ENCODE measurements around the gene SP2. TPM values are rescaled to one million over a fixed set of nuclear protein-coding genes. Genes with fewer than 3 reads are reported as not detected.
A peak's percentile ranks its signal among the peaks of the same experiment; 100 is the strongest.

Gene SP2
- total and polyA plus RNA-seq, 2 of the 13 experiments (the other 11 are each of a cell fraction or from before 2014, with no cell fraction given) = 1.4 to 4.8 TPM

- TF ChIP-seq, protein P1, sequence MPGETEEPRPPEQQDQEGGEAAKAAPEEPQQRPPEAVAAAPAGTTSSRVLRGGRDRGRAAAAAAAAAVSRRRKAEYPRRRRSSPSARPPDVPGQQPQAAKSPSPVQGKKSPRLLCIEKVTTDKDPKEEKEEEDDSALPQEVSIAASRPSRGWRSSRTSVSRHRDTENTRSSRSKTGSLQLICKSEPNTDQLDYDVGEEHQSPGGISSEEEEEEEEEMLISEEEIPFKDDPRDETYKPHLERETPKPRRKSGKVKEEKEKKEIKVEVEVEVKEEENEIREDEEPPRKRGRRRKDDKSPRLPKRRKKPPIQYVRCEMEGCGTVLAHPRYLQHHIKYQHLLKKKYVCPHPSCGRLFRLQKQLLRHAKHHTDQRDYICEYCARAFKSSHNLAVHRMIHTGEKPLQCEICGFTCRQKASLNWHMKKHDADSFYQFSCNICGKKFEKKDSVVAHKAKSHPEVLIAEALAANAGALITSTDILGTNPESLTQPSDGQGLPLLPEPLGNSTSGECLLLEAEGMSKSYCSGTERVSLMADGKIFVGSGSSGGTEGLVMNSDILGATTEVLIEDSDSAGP (CRISPR knock-in tag; IDR thresholded peaks at IDR 0.05; ENCODE audit: borderline replicate concordance) = no peak; the same call in 1 of the 2 replicates
- TF ChIP-seq ZIK1 (CRISPR knock-in tag; IDR thresholded peaks at IDR 0.05; ENCODE audit: borderline replicate concordance, low read depth) (no peak), ATF1 (CRISPR knock-in tag; IDR thresholded peaks at IDR 0.05) (no peak), ZNF205 (CRISPR knock-in tag; IDR thresholded peaks at IDR 0.05) (peak; percentile 62), ARID5B (CRISPR knock-in tag; IDR thresholded peaks at IDR 0.05) (peak; percentile 38; the same call in 1 of the 2 replicates), ZMAT3 (CRISPR knock-in tag; conservative IDR thresholded peaks at IDR 0.05) (peak; percentile 65; the same call in 1 of the 2 replicates), FOXA1 (IDR thresholded peaks at IDR 0.05) (no peak), FOXA1 (CRISPR knock-in tag; IDR thresholded peaks at IDR 0.05) (peak; percentile 24; the same call in 1 of the 2 replicates), ZNF34 (CRISPR knock-in tag; IDR thresholded peaks at IDR 0.05; ENCODE audit: borderline replicate concordance) (no peak), HDAC2 (CRISPR knock-in tag; IDR thresholded peaks at IDR 0.05) (0 out of 2 replicates have a peak, but pooled peaks have one; percentile 36), ZNF547 (CRISPR knock-in tag; IDR thresholded peaks at IDR 0.05) (no peak), FOXA3 (CRISPR knock-in tag; IDR thresholded peaks at IDR 0.05) (no peak; the same call in none of the 2 replicates), RERE (CRISPR knock-in tag; IDR thresholded peaks at IDR 0.05; ENCODE audit: low read depth) (no peak)
- TF ChIP-seq, protein P2, sequence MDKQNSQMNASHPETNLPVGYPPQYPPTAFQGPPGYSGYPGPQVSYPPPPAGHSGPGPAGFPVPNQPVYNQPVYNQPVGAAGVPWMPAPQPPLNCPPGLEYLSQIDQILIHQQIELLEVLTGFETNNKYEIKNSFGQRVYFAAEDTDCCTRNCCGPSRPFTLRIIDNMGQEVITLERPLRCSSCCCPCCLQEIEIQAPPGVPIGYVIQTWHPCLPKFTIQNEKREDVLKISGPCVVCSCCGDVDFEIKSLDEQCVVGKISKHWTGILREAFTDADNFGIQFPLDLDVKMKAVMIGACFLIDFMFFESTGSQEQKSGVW (CRISPR knock-in tag; IDR thresholded peaks at IDR 0.05; ENCODE audit: borderline replicate concordance) = no peak
- TF ChIP-seq, protein P3, sequence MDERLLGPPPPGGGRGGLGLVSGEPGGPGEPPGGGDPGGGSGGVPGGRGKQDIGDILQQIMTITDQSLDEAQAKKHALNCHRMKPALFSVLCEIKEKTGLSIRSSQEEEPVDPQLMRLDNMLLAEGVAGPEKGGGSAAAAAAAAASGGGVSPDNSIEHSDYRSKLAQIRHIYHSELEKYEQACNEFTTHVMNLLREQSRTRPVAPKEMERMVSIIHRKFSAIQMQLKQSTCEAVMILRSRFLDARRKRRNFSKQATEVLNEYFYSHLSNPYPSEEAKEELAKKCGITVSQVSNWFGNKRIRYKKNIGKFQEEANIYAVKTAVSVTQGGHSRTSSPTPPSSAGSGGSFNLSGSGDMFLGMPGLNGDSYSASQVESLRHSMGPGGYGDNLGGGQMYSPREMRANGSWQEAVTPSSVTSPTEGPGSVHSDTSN (CRISPR knock-in tag; IDR thresholded peaks at IDR 0.05) = no peak
Measured at GRCh38 chr17:47895347-47895855, 635 bp upstream of the SP2 start (continued).

Data from HepG2 (cell line).